Inflammatory macrophage (primary cell): Measurements from ENCODE around the gene APEH.

Experiments used
- DNase-seq, 2 donors: peaks; one replicate each; pipeline ENCODE4 v3.0.0-alpha.2; 2020 to 2022

APEH gene

GRCh38 chr3:49650637-49651036, 23.5 kb upstream of the APEH start:
- DNase-seq: no peak

- DNase-seq: no peak
These were observed 21.8 kb upstream of the APEH start for GRCh38 chr3:49652218-49652902.

GRCh38 chr3:49652903-49653415, 21.2 kb upstream of the APEH start:
- DNase-seq: no peak

- DNase-seq: no peak
These were observed 20.5 kb upstream of the APEH start for GRCh38 chr3:49653621-49654020.

- DNase-seq: no peak
These were observed 19.9 kb upstream of the APEH start for GRCh38 chr3:49654176-49654825.

DNA sequence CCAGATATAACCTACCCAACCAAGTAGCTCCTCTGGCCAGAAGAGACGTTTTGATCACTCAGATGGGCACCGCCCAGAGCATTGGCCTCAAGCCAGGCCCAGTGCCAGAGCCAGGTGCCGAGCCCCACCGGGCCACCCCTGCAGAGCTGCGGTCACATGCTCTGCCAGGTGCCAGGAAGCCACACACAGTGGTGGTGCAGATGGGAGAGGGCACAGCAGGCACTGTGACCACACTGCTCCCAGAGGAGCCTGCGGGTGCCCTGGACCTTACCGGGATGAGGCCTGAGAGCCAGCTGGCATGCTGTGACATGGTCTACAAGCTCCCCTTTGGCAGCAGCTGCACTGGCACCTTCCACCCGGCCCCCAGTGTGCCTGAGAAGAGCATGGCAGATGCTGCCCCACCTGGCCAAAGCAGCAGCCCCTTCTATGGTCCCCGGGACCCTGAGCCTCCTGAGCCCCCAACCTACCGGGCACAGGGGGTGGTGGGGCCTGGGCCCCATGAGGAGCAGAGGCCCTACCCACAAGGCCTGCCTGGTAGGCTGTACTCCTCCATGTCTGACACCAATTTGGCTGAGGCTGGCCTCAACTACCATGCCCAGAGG, 19.1 kb upstream of the APEH start:
- DNase-seq: no peak

- no peak for DNase-seq
These were observed 18.3 kb upstream of the APEH start for GRCh38 chr3:49655731-49656285.

GRCh38 chr3:49656541-49657112, 17.5 kb upstream of the APEH start:
- DNase-seq: no peak

DNA sequence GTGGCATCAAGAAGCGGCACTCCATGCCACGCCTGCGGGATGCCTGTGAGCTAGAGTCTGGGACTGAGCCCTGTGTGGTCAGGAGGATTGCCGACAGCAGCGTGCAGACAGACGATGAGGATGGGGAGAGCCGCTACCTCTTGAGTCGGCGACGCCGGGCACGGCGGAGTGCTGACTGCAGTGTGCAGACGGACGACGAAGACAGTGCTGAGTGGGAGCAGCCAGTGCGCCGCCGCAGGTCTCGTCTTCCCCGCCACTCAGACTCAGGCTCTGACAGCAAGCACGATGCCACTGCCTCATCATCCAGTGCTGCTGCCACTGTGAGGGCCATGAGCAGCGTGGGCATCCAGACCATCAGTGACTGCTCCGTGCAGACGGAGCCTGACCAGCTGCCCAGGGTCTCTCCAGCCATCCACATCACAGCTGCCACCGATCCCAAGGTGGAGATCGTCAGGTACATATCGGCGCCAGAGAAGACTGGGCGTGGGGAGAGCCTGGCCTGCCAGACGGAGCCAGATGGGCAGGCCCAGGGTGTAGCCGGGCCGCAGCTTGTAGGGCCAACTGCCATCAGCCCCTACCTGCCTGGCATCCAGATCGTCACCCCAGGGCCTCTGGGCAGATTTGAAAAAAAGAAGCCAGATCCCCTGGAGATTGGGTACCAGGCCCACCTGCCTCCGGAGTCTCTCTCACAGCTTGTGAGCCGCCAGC, 16.8 kb upstream of the APEH start:
- no peak for DNase-seq

DNA sequence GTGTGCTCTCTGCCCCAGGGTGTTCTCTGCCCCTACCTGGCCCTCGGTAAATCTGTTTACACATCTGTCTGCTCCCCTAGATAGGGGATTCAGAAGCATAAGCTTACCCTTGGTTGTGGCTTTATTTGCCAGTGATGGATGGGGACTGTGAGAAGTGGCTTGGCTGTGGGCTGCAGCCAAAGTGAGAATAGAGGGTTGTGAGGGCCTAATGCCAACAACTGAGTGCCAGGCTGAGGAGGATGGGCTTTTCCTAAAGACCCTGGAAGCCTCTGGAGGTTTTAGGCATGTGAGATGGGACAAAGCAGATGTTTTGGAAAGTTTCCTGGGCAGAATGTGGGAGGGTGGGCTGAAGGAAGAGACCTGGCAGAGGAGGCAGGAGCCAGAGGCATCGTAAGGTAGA, 15.4 kb upstream of the APEH start:
- DNase-seq: no peak

GRCh38 chr3:49659756-49660155, 14.4 kb upstream of the APEH start:
- no peak for DNase-seq

GRCh38 chr3:49661281-49661680, 12.9 kb upstream of the APEH start:
- DNase-seq: no peak

DNA sequence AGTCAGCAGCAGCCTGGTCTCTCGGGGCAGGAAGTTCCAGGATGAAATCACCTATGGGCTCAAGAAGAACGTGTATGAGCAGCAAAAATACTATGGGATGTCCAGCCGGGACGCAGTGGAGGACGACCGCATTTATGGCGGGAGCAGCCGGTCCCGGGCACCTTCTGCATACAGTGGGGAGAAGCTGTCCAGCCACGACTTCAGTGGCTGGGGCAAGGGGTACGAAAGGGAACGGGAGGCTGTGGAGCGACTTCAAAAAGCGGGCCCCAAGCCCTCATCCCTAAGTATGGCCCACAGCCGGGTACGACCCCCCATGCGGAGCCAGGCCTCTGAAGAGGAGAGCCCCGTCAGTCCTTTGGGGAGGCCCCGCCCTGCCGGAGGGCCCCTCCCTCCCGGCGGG, 12.1 kb upstream of the APEH start:
- DNase-seq: no peak

DNA sequence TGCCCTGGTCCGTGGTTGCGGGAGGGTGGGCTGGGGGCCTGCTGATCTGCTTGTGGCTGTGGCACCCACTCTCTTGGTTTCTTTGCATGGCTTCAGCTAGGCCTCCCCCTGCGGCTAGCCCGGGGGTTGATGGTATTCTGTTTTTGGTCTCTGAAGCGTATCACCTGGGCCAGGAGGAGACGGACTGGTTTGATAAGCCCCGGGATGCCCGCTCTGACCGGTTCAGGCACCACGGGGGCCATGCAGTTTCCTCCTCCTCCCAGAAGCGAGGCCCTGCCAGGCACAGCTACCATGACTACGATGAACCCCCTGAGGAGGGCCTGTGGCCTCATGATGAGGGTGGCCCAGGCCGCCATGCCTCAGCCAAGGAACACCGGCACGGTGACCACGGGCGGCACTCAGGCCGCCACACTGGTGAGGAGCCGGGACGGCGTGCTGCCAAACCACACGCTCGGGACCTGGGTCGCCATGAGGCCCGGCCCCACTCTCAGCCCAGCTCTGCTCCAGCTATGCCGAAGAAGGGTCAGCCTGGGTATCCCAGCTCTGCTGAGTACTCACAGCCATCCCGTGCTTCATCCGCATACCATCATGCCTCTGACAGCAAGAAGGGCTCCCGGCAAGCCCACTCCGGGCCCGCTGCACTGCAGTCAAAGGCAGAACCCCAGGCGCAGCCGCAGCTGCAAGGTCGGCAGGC, 11.3 kb upstream of the APEH start:
- DNase-seq: no peak

DNA sequence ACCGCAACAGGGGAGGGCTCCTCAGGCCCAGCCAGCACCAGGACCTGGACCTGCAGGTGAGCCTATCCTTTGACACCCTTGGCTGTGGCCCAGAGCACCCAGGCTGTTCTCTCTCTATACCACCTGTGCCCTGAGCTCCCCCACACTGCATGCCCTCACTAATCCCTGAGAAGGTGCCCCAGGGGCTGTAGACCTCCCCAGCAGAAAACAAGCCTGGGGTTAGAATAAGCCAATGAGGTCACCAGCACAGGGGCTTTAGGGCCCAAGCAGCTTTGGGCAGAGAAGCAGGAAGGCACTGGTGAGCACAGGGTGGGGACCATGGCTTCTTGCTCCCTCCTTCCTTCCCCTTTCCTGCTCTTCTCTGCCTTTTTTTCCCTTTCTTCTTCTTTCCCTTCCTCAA, 10.3 kb upstream of the APEH start:
- no peak for DNase-seq

GRCh38 chr3:49664300-49664699, 9.9 kb upstream of the APEH start:
- DNase-seq: no peak

GRCh38 chr3:49665822-49666519, 8.2 kb upstream of the APEH start:
- DNase-seq: peak in 1 of 2 donors; percentile 13

DNA sequence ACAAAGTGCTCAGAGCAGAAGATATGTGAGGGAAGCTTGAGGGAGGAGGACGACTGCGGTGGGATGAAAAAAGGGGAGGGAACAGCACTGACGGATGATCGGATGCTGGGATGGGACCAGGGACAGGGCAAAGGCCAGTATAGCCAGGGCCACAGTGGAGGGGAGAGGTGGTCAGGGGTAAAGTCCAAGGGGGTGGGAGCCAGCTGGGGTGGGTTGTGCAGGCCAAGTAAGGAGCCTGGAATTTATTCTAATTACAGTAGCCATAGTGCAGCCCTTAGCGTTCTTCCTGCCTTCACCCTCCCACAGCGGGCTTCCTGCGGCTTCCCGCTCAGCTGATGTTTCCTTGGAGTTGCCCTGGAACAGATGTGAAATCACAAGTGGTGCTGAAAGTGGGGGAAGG, 7.6 kb upstream of the APEH start:
- DNase-seq: no peak

GRCh38 chr3:49667701-49668413, 6.3 kb upstream of the APEH start:
- no peak for DNase-seq

GRCh38 chr3:49668414-49668797, 5.7 kb upstream of the APEH start:
- DNase-seq: no peak

DNA sequence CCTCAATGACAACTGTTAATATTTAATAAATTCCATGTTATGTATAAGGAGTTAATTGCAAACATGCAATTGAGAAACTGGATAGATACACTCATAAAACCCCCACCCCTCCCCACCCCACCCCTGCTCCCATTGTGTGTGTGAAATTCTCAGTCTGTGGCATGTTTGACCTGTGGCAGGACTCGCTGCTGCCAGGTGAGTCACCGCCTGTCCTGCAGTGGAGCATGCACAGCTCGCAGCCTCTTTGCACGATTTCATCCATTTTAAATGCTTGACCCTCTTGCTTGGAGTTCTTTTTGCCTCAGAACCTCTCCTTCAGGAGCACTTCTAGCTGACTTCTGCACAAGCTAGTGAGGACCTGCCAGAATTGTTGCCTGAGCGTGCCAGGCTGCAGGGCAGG, 5.3 kb upstream of the APEH start:
- DNase-seq: no peak
